Panc1 (cell line): Measurements from ENCODE around the gene PARVB.

Experiments
- POLR2AphosphoS5 ChIP-seq: IDR thresholded peaks from 2 replicates; pipeline ENCODE4 v1.6.1; 2012; ENCODE audit warnings: mild to moderate bottlenecking, low read depth, low read length, moderate library complexity
- SIN3A ChIP-seq: IDR thresholded peaks from 2 replicates; pipeline ENCODE4 v1.6.1; 2012; ENCODE audit warnings: low read depth, mild to moderate bottlenecking, low read length, moderate library complexity, borderline replicate concordance; ENCODE audit not compliant: insufficient read depth
- TCF7L2 ChIP-seq: IDR thresholded peaks from 2 replicates; pipeline ENCODE4 v1.6.1; 2011; ENCODE audit warnings: mild to moderate bottlenecking, low read depth, low read length, inconsistent platforms
- TF ChIP-seq, protein P1 (sequence below): fragments of 450-650 bp; IDR thresholded peaks from 2 replicates; pipeline ENCODE4 v1.5.1; 2017; ENCODE audit warnings: mild to moderate bottlenecking
- TF ChIP-seq, protein P2 (sequence below), 2 experiments: IDR thresholded peaks; 2 replicates each; pipeline ENCODE4 v1.6.1; 2011 to 2012; ENCODE audit warnings: low read depth in 2 of 2, control low read depth in 1 of 2, low read length in 1 of 2, mild to moderate bottlenecking in 1 of 2, moderate library complexity in 1 of 2; ENCODE audit not compliant: insufficient read depth in 1 of 2

GRCh38 chr22:44019416-44019815, 4.7 kb upstream of the PARVB start:
- TF ChIP-seq, protein P1, sequence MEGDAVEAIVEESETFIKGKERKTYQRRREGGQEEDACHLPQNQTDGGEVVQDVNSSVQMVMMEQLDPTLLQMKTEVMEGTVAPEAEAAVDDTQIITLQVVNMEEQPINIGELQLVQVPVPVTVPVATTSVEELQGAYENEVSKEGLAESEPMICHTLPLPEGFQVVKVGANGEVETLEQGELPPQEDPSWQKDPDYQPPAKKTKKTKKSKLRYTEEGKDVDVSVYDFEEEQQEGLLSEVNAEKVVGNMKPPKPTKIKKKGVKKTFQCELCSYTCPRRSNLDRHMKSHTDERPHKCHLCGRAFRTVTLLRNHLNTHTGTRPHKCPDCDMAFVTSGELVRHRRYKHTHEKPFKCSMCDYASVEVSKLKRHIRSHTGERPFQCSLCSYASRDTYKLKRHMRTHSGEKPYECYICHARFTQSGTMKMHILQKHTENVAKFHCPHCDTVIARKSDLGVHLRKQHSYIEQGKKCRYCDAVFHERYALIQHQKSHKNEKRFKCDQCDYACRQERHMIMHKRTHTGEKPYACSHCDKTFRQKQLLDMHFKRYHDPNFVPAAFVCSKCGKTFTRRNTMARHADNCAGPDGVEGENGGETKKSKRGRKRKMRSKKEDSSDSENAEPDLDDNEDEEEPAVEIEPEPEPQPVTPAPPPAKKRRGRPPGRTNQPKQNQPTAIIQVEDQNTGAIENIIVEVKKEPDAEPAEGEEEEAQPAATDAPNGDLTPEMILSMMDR: no peak
- no peak for TF ChIP-seq POLR2AphosphoS5
- no peak for TF ChIP-seq SIN3A
- TF ChIP-seq, protein P2, sequence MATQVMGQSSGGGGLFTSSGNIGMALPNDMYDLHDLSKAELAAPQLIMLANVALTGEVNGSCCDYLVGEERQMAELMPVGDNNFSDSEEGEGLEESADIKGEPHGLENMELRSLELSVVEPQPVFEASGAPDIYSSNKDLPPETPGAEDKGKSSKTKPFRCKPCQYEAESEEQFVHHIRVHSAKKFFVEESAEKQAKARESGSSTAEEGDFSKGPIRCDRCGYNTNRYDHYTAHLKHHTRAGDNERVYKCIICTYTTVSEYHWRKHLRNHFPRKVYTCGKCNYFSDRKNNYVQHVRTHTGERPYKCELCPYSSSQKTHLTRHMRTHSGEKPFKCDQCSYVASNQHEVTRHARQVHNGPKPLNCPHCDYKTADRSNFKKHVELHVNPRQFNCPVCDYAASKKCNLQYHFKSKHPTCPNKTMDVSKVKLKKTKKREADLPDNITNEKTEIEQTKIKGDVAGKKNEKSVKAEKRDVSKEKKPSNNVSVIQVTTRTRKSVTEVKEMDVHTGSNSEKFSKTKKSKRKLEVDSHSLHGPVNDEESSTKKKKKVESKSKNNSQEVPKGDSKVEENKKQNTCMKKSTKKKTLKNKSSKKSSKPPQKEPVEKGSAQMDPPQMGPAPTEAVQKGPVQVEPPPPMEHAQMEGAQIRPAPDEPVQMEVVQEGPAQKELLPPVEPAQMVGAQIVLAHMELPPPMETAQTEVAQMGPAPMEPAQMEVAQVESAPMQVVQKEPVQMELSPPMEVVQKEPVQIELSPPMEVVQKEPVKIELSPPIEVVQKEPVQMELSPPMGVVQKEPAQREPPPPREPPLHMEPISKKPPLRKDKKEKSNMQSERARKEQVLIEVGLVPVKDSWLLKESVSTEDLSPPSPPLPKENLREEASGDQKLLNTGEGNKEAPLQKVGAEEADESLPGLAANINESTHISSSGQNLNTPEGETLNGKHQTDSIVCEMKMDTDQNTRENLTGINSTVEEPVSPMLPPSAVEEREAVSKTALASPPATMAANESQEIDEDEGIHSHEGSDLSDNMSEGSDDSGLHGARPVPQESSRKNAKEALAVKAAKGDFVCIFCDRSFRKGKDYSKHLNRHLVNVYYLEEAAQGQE (IDR thresholded peaks at IDR 0.05; ENCODE audit: insufficient read depth in 1 of 2, low read depth in 2 of 2, low read length in 1 of 2): no peak
- TF ChIP-seq TCF7L2: no peak
